GM19463 (cell line): ENCODE data around the gene TXK.

Experiments used
- ATAC-seq: cut with Tn5 transposase; IDR thresholded peaks from one replicate; pipeline ENCODE4 v1.9.1; 2021; ENCODE audit warnings: mild to moderate bottlenecking, moderate library complexity; ENCODE audit not compliant: unreplicated experiment

Gene TXK

GRCh38 chr4:48138511-48138910 lies 4.5 kb upstream of the TXK start:
- no peak for ATAC-seq

GRCh38 chr4:48137846-48138245 lies 3.8 kb upstream of the TXK start:
- ATAC-seq = no peak

GRCh38 chr4:48133669-48134068 lies 381 bp downstream of the TXK start:
- ATAC-seq = no peak

- no peak for ATAC-seq
Observed at GRCh38 chr4:48131736-48132135, 2.3 kb downstream of the TXK start.

DNA sequence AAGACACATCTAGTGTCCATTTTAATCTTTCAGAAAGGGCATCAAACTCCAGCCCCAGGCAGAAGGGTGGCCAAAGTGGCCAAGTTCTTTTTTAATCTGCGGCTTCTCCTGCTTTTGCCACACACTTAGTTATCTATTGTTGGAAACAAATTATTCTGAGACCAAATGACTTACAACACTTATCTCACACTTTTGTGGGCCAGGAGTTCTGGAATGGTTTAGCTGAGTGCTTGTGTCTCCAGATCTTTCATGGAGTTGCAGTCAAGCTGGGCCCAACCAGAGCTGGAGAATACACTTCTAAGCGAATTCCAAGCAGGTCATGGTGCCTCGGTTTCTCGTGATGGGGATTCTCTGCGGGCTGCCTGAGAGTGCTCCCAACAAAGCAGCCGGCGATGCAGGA lies 4.0 kb downstream of the TXK start:
- ATAC-seq = no peak

DNA sequence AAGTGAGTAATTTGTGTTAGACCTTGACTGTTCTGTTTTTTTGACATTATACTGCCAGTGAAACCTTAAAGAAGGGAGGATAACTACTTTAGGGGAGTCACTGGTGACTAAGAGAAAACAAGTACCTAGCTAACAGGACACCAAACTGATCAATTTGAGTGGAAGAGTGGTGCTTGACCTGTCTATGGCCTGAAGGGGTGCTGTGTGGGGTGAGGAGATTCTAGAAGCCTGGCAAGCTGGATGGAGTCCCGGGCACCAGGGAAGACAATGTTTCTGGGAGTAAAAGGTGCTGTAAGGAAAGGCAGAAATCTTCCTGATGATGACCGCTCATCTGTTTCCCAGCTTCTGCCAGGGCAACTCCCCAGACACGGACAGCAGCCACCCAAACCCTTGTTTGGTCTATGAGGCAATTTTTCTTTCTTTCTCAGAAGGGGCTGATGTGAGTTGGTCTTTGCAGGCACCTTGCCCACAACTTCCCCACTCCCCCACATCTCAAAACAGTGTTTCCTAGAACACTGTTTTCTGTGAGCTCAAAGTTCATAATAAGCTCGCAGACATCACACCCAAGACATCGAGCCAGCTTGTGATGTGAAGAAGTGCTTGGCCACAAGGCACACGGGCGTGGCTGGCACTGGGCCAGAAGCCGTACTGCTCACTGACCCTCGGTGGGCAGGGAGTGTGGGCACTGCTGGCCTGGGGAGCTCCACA lies 4.6 kb downstream of the TXK start:
- ATAC-seq = no peak

DNA sequence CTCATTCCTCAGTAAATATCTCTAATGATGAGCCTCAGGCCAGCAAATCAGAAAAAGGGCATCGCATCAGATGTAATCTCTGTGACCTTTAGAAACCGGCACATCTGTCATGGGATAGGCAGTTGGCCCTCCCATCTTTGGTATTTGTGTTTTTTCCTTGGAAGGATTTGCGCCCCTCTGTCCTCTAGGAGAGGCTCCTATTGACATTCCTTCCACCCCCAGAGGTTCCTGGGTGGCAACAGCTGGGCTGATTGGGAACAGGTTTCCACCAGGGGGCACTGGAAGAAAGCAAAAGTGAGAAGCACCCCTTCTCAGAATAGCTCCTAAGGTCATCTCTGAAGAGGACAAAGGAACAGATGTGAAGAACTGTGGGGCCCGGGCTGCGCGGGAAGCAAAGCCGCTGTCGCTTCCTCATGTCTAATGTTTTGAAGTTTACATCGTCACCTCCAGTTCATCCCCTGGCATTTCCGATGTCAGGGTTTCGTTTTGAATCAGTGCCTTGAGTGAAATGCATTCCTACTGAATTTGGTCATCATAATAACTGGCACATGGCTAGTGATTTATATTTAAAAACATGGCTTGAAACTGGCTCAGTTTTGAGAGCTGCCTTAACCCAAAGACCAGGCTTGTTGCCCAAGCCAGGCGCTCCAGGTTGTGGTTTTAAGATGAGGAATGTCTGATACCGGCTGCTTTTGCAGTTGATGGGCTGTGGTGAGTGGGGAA lies 6.2 kb downstream of the TXK start:
- peak; percentile 94 for ATAC-seq

GRCh38 chr4:48127231-48127630 lies 6.8 kb downstream of the TXK start:
- no peak for ATAC-seq

DNA sequence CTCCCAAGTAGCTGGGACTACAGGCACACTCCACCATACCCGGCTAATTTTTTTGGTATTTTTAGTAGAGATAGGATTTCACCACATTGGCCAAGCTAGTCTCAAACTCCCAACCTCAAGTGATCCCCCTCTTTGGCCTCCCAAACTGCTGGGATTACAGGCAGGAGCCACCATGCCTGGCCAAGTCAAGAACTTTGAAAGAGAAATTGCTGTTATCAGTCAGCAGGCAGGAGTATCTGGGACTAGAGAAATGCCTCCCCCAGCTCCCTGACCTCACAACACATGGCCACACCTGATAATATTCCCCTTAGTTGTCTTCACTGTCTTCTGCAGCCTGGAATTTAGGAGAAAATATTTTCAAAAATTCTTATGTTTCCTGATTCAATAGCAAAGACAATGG lies 7.4 kb downstream of the TXK start:
- ATAC-seq = no peak

- ATAC-seq = no peak
Observed at GRCh38 chr4:48124870-48125269, 9.2 kb downstream of the TXK start.

GRCh38 chr4:48122756-48123155 lies 11.3 kb downstream of the TXK start:
- ATAC-seq = no peak

DNA sequence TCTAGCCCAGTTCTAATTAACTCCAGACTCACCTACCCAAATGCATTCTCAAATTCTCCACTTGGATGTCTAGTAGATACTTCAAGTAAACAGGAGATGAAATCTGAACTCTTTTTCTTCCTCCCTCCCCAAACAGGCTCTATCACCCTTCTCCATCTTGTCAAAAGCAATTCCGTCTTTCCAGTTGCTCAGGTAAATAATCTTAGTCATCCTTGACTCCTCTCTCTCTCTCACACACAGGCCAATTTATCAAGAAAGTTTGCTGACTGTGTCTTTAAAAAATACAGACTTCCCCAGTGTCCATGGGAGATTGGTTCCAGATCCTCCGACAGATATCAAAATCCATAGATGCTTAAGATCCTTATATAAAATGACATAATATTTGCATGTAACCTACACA lies 12.9 kb downstream of the TXK start:
- ATAC-seq = no peak

GRCh38 chr4:48120132-48120531 lies 13.9 kb downstream of the TXK start:
- no peak for ATAC-seq

GRCh38 chr4:48119646-48120045 lies 14.4 kb downstream of the TXK start:
- no peak for ATAC-seq

- no peak for ATAC-seq
Observed at GRCh38 chr4:48118081-48118480, 16.0 kb downstream of the TXK start.

GRCh38 chr4:48116582-48116981 lies 17.5 kb downstream of the TXK start:
- no peak for ATAC-seq

DNA sequence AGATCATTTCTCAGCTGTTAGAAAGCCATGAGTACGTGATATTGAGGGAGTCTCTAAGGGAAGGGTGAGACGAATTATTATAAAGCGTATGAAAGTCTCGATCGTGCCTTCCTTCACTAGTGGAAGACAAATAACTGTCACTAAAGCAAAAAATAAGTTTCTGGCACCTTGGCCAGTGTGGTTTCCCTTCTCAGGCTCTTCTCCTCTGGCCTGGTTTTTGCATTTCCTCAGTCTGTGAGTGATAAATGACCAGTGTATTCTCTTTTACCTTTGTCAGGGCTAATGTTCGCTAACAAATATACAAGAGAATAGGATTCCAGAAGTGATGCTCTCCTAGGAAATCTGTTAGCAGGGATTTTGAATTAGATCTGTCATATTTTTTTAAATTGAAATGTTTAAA lies 19.6 kb downstream of the TXK start:
- ATAC-seq = no peak

DNA sequence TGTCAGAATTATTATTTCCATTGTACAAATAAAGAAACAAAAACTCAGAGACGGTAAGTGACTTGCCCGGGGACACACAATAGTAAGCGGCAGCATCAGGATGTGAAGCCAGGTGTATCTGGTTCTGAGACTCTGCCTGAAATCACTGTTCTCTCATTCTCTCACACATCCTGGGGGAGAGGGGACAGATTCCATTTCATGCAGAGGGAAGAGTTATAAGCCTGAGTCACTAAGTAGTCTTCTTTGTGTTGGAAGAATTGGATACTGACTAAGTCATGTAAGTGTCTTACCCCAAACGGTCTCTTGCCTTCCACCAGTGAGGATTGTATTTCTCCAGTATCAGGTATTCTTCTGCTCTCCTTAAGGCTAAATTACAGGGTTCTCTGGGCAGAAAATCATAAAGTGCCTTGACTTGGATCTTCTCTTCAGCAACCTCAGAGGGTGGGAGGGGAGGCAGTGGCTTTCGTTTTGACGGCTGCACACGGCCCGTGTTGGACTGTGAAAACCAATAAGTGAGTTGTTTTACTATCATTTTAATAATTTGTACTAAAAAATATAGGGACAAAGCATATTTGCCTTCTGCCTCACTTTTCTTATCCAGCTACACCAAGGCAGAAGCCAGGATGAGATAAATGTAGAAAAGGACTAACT lies 21.9 kb downstream of the TXK start:
- ATAC-seq = no peak

DNA sequence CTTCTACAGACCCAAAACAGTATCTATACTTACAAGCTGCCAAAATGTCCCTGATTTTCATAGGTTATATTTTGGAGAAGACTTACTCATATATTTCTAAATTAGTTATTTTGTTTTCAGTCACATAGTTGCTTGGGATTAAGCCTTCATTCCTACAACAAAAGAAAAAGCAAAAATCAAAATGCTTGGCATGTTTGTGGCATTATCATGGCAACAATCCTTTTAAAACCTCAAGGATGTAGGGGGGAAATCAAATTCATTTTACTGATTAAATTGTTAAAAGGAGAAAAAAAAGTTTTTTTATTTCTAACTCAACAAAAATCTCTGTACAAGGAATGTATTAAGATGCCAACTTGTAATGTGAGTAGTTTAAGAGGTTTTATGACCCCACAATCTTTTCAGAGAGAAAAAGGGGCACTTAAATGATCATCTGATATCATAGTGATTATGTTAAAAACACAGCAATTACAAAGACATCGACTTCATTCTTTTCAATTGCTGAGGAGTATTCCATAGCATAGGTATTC lies 23.5 kb downstream of the TXK start:
- no peak for ATAC-seq

DNA sequence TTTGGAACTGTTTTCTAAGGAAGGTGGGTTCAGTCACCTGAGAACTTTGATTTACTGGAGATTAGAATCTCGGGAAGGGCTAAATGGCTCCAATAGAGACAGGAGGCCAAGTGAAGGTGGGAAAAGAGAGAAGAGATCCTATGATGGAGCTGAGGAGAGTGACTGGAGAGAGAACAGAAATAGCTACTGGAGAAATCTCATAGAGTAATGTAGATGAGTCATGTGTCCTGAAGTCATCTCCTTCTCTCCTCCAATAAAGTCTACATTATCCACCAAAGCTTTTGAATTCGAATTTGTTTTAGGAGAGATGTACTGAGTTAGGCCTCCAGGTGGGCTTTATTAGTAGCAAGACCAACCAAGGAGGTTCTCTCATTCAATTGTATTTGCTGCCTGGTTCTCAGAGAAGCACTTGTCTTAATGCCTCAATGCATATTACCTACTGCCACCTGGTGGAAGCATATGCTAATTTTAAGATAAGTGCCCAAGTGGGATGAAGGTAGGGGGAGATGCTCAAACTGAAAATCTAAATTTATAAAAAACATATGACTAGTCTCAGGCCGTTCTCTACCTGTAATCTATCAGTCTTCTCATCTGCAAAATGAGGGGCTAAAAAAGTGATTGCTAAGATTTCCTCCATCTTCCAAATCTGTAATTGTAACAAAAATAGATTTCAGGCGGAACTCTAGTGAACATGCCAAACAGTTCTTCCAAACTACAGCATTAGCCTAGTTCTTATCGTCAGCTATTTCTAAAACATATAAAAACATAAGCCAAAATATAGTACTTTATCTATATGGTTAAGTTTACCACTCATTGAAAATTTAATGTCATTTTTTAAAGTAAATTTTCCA lies 24.4 kb downstream of the TXK start:
- ATAC-seq = peak; percentile 77
